Stimulated activated CD8-positive, alpha-beta memory T cell treated with anti-CD3 and anti-CD28 coated beads, Interleukin-12 subunit alpha, Interleukin-12 subunit beta, amount 100 ng/mL, for 1 hour (primary cell): ENCODE data around the gene LRPAP1.

Experiments used
- DNase-seq: peaks from one replicate; pipeline ENCODE4 v3.0.0-alpha.2; 2020; ENCODE audit warnings: low read depth

LRPAP1 gene

GRCh38 chr4:3472411-3473141 is 59.6 kb downstream of the LRPAP1 start:
- no peak for DNase-seq

- no peak for DNase-seq
Measured at GRCh38 chr4:3471886-3472285, 60.3 kb downstream of the LRPAP1 start.

- no peak for DNase-seq
Measured at GRCh38 chr4:3471098-3471760, 61.0 kb downstream of the LRPAP1 start.

- DNase-seq, result no peak
Measured at GRCh38 chr4:3470244-3471097, 61.8 kb downstream of the LRPAP1 start.

- no peak for DNase-seq
Measured at GRCh38 chr4:3469386-3470243, 62.6 kb downstream of the LRPAP1 start.

- DNase-seq, result no peak
Measured at GRCh38 chr4:3468804-3469203, 63.4 kb downstream of the LRPAP1 start.

GRCh38 chr4:3468154-3468553 is 64.1 kb downstream of the LRPAP1 start:
- DNase-seq, result no peak

- no peak for DNase-seq
Measured at GRCh38 chr4:3467601-3468031, 64.6 kb downstream of the LRPAP1 start.

- DNase-seq, result no peak
Measured at GRCh38 chr4:3466691-3467600, 65.3 kb downstream of the LRPAP1 start.

- no peak for DNase-seq
Measured at GRCh38 chr4:3465698-3466671, 66.2 kb downstream of the LRPAP1 start.

- DNase-seq, result no peak
Measured at GRCh38 chr4:3464911-3465697, 67.1 kb downstream of the LRPAP1 start.

GRCh38 chr4:3464349-3464905 is 67.8 kb downstream of the LRPAP1 start:
- no peak for DNase-seq

GRCh38 chr4:3463556-3464348 is 68.5 kb downstream of the LRPAP1 start:
- no peak for DNase-seq

GRCh38 chr4:3462790-3463415 is 69.3 kb downstream of the LRPAP1 start, which contains the start of gene DOK7:
Gene DOK7 (plus strand): TSS chr4:3463306. CDS start chr4:3463376, 70 bp downstream.
- DNase-seq, result no peak

GRCh38 chr4:3462321-3462789 is 69.9 kb downstream of the LRPAP1 start:
- DNase-seq, result no peak

- no peak for DNase-seq
Measured at GRCh38 chr4:3461515-3462291, 70.5 kb downstream of the LRPAP1 start.
